ENCODE measurements around the gene SYTL5. TPM values are rescaled to one million over a fixed set of nuclear protein-coding genes. Genes with fewer than 3 reads are reported as not detected.

The SYTL5 gene
- total and polyA plus RNA-seq, 5 donors from 2014 or later, result not detected

- Mint-ChIP-seq H3K27me3 (no peaks in the 10 kb centered on the region), H3K9me3 (no peaks in the 10 kb centered on the region), H3K27ac (no peak overlapping the region), H3K36me3 (no peaks in the 10 kb centered on the region), H3K4me1 (no peaks in the 10 kb centered on the region), H3K4me3 (no peak overlapping the region)
- H3K27me3 ChIP-seq (ENCODE audit: control insufficient read depth, insufficient read depth, low read length), result no peaks in the 10 kb centered on the region
- H3K9me3 ChIP-seq (ENCODE audit: control insufficient read depth in 2 of 2, low read length in 2 of 2), result no peaks in the 10 kb centered on the region
- DNase-seq, result no peak
- no peaks in the 10 kb centered on the region for H3K4me1 ChIP-seq (ENCODE audit: control insufficient read depth, insufficient read depth, low read length, poor library complexity, severe bottlenecking)
- ATAC-seq (ENCODE audit: low read depth in 2 of 2), result no peak
- no peak overlapping the region for H3K4me3 ChIP-seq (ENCODE audit: low read depth, low read length)
- no peaks in the 10 kb centered on the region for H3K36me3 ChIP-seq (ENCODE audit: control insufficient read depth, insufficient read depth, low read length)
- H3K27ac ChIP-seq (ENCODE audit: insufficient read depth, low read length, poor library complexity, severe bottlenecking), result no peak overlapping the region
Observed at GRCh38 chrX:38175139-38175538, 168.8 kb downstream of the SYTL5 start.

GRCh38 chrX:38178396-38178795, 172.0 kb downstream of the SYTL5 start:
- H3K4me1 Mint-ChIP-seq, result no peaks in the 10 kb centered on the region
- Histone ChIP-seq H3K4me1 (ENCODE audit: control insufficient read depth, insufficient read depth, low read length, poor library complexity, severe bottlenecking) (no peaks in the 10 kb centered on the region), H3K9me3 (ENCODE audit: control insufficient read depth in 2 of 2, low read length in 2 of 2) (no peaks in the 10 kb centered on the region), H3K27ac (ENCODE audit: insufficient read depth, low read length, poor library complexity, severe bottlenecking) (no peak overlapping the region), H3K27me3 (ENCODE audit: control insufficient read depth, insufficient read depth, low read length) (no peaks in the 10 kb centered on the region), H3K4me3 (ENCODE audit: low read depth, low read length) (no peak overlapping the region), H3K36me3 (ENCODE audit: control insufficient read depth, insufficient read depth, low read length) (no peaks in the 10 kb centered on the region)
- H3K4me3 Mint-ChIP-seq, result no peak overlapping the region
- no peaks in the 10 kb centered on the region for H3K36me3 Mint-ChIP-seq
- no peak for DNase-seq
- no peak for ATAC-seq (ENCODE audit: low read depth in 2 of 2)
- H3K27ac Mint-ChIP-seq, result no peak overlapping the region
- no peaks in the 10 kb centered on the region for H3K9me3 Mint-ChIP-seq
- no peaks in the 10 kb centered on the region for H3K27me3 Mint-ChIP-seq

Other genes starting within 250 kb of the SYTL5 start
- 0.25 TPM for gene CYBB, start 226.5 kb upstream of the SYTL5 start, total RNA-seq
- gene CYBB, start 226.5 kb upstream of the SYTL5 start, polyA plus RNA-seq, result 1 to 10 TPM in 1 of 4 donors, under 1 TPM in 2, not detected in 1; 0.19 to 1.2 (median 0.60) TPM
- gene DYNLT3, start 159.0 kb upstream of the SYTL5 start, total RNA-seq, result 18.8 TPM
- gene DYNLT3, start 159.0 kb upstream of the SYTL5 start, polyA plus RNA-seq, result 10 to 100 TPM; 25.0 to 32.5 (median 26.5) TPM
- gene SRPX, start 214.3 kb downstream of the SYTL5 start, total RNA-seq, result not detected
- not detected for gene SRPX, start 214.3 kb downstream of the SYTL5 start, polyA plus RNA-seq

Data from CD4-positive, CD25-positive, alpha-beta regulatory T cell (primary cell).